SK-N-SH treated with all-trans-retinoic acid at 6 μM for 48 hours (cell line): ENCODE results near the gene KCNIP2.

ENCODE experiments used
- BACH2 ChIP-seq: fragments of 250-450 bp; sonication (Bioruptor Pico); IDR thresholded peaks from 2 replicates; pipeline ENCODE4 v1.9.0; 2021; ENCODE audit warnings: mild to moderate bottlenecking, borderline replicate concordance
- CSDC2 ChIP-seq: fragments of 250-450 bp; sonication (Bioruptor Pico); IDR thresholded peaks from 2 replicates; pipeline ENCODE4 v1.5.0; 2020; ENCODE audit warnings: mild to moderate bottlenecking, moderate library complexity
- RARB ChIP-seq: fragments of 250-450 bp; sonication (Bioruptor Pico); IDR thresholded peaks from 2 replicates; pipeline ENCODE4 v1.8.0; 2021; ENCODE audit warnings: mild to moderate bottlenecking, moderate library complexity
- TOX ChIP-seq: fragments of 250-450 bp; sonication (Bioruptor Pico); IDR thresholded peaks from 2 replicates; pipeline ENCODE4 v1.8.0; 2021; ENCODE audit warnings: mild to moderate bottlenecking, moderate library complexity, borderline replicate concordance
- ZC3H10 ChIP-seq: fragments of 250-450 bp; sonication (Bioruptor Pico); IDR thresholded peaks from 2 replicates; pipeline ENCODE4 v1.5.1; 2021; ENCODE audit warnings: mild to moderate bottlenecking, moderate library complexity
- ZFP3 ChIP-seq: fragments of 250-450 bp; sonication (Bioruptor Pico); IDR thresholded peaks from 2 replicates; pipeline ENCODE4 v1.5.0; 2020; ENCODE audit warnings: mild to moderate bottlenecking, moderate library complexity
- TF ChIP-seq, protein P1 (sequence below): fragments of 250-450 bp; sonication (Bioruptor Pico); IDR thresholded peaks from 2 replicates; pipeline ENCODE4 v1.8.0; 2021; ENCODE audit warnings: low read depth, mild to moderate bottlenecking, moderate library complexity, borderline replicate concordance
- TF ChIP-seq, protein P2 (sequence below): fragments of 250-450 bp; sonication (Bioruptor Pico); IDR thresholded peaks from 2 replicates; pipeline ENCODE4 v1.5.1; 2021; ENCODE audit warnings: mild to moderate bottlenecking, moderate library complexity
- TF ChIP-seq, protein P3 (sequence below): fragments of 250-450 bp; sonication (Bioruptor Pico); IDR thresholded peaks from 2 replicates; pipeline ENCODE4 v1.5.1; 2020; ENCODE audit warnings: low read depth, mild to moderate bottlenecking, moderate library complexity

DNA sequence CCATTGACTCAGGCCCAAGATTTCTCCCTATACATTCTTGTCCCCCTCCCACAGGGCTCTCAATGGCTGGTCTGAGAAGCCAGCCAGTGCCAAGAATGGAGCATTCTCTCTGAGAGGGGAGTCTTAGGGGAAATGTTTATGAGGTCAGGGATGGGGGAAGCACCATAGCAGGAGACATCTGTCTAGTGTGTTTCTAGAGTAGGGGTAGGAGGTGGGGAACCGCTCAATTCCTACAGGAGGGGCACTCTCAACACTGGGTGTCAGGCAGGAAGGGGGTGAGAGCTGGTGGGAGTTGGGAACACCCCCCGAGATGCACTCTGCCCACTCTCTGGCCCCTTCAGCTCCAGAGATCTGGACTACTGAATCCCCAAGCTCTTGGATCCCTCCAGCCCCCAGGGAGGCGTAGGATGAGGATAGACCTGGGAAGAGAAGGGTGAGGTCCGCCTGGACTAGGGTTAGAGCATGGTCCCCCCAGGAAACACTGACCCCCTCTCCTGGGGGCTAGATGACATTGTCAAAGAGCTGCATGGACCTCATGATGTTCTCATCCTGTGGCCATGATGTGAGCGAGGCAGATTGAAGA lies 16.7 kb downstream of the KCNIP2 start:
- TF ChIP-seq CSDC2 (CRISPR knock-in tag) = no peak
- TF ChIP-seq, protein P1, sequence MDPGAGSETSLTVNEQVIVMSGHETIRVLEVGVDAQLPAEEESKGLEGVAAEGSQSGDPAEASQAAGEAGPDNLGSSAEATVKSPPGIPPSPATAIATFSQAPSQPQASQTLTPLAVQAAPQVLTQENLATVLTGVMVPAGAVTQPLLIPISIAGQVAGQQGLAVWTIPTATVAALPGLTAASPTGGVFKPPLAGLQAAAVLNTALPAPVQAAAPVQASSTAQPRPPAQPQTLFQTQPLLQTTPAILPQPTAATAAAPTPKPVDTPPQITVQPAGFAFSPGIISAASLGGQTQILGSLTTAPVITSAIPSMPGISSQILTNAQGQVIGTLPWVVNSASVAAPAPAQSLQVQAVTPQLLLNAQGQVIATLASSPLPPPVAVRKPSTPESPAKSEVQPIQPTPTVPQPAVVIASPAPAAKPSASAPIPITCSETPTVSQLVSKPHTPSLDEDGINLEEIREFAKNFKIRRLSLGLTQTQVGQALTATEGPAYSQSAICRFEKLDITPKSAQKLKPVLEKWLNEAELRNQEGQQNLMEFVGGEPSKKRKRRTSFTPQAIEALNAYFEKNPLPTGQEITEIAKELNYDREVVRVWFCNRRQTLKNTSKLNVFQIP (CRISPR knock-in tag) = no peak
- TF ChIP-seq RARB (CRISPR knock-in tag) = no peak
- TF ChIP-seq, protein P2, sequence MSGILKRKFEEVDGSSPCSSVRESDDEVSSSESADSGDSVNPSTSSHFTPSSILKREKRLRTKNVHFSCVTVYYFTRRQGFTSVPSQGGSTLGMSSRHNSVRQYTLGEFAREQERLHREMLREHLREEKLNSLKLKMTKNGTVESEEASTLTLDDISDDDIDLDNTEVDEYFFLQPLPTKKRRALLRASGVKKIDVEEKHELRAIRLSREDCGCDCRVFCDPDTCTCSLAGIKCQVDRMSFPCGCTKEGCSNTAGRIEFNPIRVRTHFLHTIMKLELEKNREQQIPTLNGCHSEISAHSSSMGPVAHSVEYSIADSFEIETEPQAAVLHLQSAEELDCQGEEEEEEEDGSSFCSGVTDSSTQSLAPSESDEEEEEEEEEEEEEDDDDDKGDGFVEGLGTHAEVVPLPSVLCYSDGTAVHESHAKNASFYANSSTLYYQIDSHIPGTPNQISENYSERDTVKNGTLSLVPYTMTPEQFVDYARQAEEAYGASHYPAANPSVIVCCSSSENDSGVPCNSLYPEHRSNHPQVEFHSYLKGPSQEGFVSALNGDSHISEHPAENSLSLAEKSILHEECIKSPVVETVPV (CRISPR knock-in tag) = no peak
- no peak for TF ChIP-seq ZFP3
- no peak for TF ChIP-seq BACH2 (CRISPR knock-in tag)
- TF ChIP-seq TOX (CRISPR knock-in tag) = no peak
- no peak for TF ChIP-seq ZC3H10
- TF ChIP-seq, protein P3, sequence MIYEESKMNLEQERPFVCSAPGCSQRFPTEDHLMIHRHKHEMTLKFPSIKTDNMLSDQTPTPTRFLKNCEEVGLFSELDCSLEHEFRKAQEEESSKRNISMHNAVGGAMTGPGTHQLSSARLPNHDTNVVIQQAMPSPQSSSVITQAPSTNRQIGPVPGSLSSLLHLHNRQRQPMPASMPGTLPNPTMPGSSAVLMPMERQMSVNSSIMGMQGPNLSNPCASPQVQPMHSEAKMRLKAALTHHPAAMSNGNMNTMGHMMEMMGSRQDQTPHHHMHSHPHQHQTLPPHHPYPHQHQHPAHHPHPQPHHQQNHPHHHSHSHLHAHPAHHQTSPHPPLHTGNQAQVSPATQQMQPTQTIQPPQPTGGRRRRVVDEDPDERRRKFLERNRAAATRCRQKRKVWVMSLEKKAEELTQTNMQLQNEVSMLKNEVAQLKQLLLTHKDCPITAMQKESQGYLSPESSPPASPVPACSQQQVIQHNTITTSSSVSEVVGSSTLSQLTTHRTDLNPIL (CRISPR knock-in tag) = no peak
